ENCODE data around the gene NSUN4.

- TF ChIP-seq CTCF (conservative IDR thresholded peaks at IDR 0.05 in 1 of 2, IDR thresholded peaks at IDR 0.05 in 1 of 2; ENCODE audit: low read depth in 1 of 2, low read length in 2 of 2) (no peak), EZH2 (IDR thresholded peaks at IDR 0.05; ENCODE audit: low read length, missing control alignments) (peak; percentile 69)
Observed at GRCh38 chr1:46394108-46394871, 53.7 kb downstream of the NSUN4 start, which contains the start of gene FAAH.
